Measurements from ENCODE around the gene NFYC.

GRCh38 chr1:40802078-40802741 is 110.7 kb downstream of the NFYC start:
- TF ChIP-seq CTCF (IDR thresholded peaks at IDR 0.05; ENCODE audit: borderline replicate concordance, extremely low read depth, low read length, poor library complexity, severe bottlenecking) (no peak), EZH2 (IDR thresholded peaks at IDR 0.05; ENCODE audit: borderline replicate concordance, low read depth, low read length, severe bottlenecking) (no peak)

All from DND-41 (cell line).